HepG2 (cell line): ENCODE measurements around the gene FAM219A. TPM values are rescaled to one million over a fixed set of nuclear protein-coding genes. Genes with fewer than 3 reads are reported as not detected.

Experiments
- AGO1 ChIP-seq: fragments of 200-400 bp; formaldehyde crosslinking; IDR thresholded peaks from 2 replicates; pipeline ENCODE4 v1.6.1; 2017; ENCODE audit warnings: mild to moderate bottlenecking, low read depth, low read length, moderate library complexity; ENCODE audit not compliant: poor library complexity, severe bottlenecking
- MEF2D ChIP-seq: sonication (generic); formaldehyde crosslinking; IDR thresholded peaks from 2 replicates; pipeline ENCODE4 v1.5.1; 2020; ENCODE audit warnings: mild to moderate bottlenecking, missing genetic modification reagents
- SYNCRIP ChIP-seq: fragments of 200-400 bp; formaldehyde crosslinking; IDR thresholded peaks from 2 replicates; pipeline ENCODE4 v1.6.1; 2018; ENCODE audit warnings: mild to moderate bottlenecking, low read depth, low read length; ENCODE audit not compliant: insufficient read depth
- ZBTB10 ChIP-seq: sonication (generic); formaldehyde crosslinking; IDR thresholded peaks from 2 replicates; pipeline ENCODE4 v1.4.0; 2020; ENCODE audit warnings: missing genetic modification reagents, borderline replicate concordance
- ZNF510 ChIP-seq: sonication (generic); formaldehyde crosslinking; IDR thresholded peaks from 2 replicates; pipeline ENCODE4 v1.4.0; 2020; ENCODE audit warnings: low read depth, mild to moderate bottlenecking, missing genetic modification reagents
- polyA plus RNA-seq, 8 experiments: library from polyadenylated mRNA; depleted of rRNA in 3 of 8; stranded (reverse) in 7 of 8; unstranded in 1 of 8; fragments of >200 nt; fragmentation: Illumina TruSeq in 4 of 8; extraction: Trizol in 4 of 8; gene quantifications; 2 replicates each; pipeline versions ENCODE4 v1.2.1 to v1.2.3, GENCODE V29; 2011 to 2016; ENCODE audit warnings: low read depth in 4 of 8, missing spikeins in 1 of 8, mixed read lengths in 1 of 8; ENCODE audit not compliant: insufficient read depth in 1 of 8
- total RNA-seq, 5 experiments: library from RNA; depleted of rRNA; stranded (reverse); fragments of >200 nt; fragmentation: Illumina TruSeq; extraction: Trizol; gene quantifications; 2 replicates each; pipeline ENCODE4 v1.2.3, GENCODE V29; 2016; ENCODE audit warnings: low read depth in 1 of 5
- TF ChIP-seq, protein P1 (sequence below): sonication (generic); formaldehyde crosslinking; IDR thresholded peaks from 2 replicates; pipeline ENCODE4 v1.5.1; 2020; ENCODE audit warnings: missing genetic modification reagents, mild to moderate bottlenecking, borderline replicate concordance

Gene FAM219A
- total and polyA plus RNA-seq, 2 of the 13 experiments (the other 11 are each of a cell fraction or from before 2014, with no cell fraction given): 3.9 to 6.4 TPM

DNA sequence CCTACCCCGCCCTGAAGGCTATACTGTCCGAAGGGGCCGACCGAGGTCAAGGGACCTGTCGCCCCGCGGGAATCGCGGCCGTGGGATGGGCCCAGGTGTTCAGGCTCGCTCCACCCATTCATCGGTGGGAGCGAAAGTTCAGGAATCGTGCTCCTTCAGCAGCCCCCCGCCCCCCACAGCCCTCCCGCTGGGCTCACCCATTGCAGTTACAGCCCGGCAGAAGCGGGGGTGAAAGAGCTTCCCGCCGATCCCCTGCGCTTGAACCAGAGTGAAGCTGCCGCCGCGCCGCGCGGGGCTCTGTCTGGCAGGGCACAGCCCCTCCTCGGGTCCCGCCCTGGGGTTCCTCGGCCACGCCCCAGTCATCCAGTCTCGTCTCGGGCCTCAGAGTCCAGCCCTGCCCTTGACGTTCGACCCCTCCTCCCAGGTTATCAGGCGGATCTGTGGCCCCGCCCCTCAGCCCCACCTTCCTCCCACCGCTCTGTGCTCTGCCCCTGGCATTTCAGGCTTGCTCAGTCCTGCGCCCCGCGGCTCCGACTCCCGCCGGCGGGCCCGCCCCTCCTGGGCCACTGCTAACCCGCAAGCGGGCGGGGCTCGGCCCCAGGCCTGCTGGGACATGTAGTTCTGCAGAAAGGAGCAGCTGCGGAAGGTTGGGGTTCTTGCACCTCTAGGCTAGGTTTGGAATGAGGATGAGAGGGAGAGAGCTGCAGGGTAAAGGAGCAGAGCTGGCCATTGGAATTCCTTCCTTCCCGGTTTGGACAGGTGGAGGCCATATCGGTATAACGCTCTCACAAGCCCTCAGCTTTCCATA lies 81.6 kb downstream of the FAM219A start, which contains the start of gene MYORG (continued):
- TF ChIP-seq MEF2D (CRISPR knock-in tag) (peak; percentile 62; the same call in 1 of the 2 replicates), ZBTB10 (CRISPR knock-in tag) (peak; percentile 76; the same call in 1 of the 2 replicates), SYNCRIP (no peak), ZNF510 (CRISPR knock-in tag) (peak; percentile 82), AGO1 (peak; percentile 30)
- TF ChIP-seq, protein P1, sequence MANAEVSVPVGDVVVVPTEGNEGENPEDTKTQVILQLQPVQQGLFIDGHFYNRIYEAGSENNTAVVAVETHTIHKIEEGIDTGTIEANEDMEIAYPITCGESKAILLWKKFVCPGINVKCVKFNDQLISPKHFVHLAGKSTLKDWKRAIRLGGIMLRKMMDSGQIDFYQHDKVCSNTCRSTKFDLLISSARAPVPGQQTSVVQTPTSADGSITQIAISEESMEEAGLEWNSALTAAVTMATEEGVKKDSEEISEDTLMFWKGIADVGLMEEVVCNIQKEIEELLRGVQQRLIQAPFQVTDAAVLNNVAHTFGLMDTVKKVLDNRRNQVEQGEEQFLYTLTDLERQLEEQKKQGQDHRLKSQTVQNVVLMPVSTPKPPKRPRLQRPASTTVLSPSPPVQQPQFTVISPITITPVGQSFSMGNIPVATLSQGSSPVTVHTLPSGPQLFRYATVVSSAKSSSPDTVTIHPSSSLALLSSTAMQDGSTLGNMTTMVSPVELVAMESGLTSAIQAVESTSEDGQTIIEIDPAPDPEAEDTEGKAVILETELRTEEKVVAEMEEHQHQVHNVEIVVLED (CRISPR knock-in tag): peak; percentile 85
- TF ChIP-seq, all 625 proteins: peak for 231
